ENCODE data around the gene HELQ. TPM values are rescaled to one million over a fixed set of nuclear protein-coding genes. Genes with fewer than 3 reads are reported as not detected.
A peak's percentile ranks its signal among the peaks of the same experiment; 100 is the strongest.
"Not testable (repeated sequence)": the region's sequence is repeated elsewhere in the genome, so short reads cannot be mapped to it uniquely, and the experiment has no call there.

The HELQ gene
- total RNA-seq, 2 experiments from 2014 or later = 7.9 to 10.9 TPM

DNA sequence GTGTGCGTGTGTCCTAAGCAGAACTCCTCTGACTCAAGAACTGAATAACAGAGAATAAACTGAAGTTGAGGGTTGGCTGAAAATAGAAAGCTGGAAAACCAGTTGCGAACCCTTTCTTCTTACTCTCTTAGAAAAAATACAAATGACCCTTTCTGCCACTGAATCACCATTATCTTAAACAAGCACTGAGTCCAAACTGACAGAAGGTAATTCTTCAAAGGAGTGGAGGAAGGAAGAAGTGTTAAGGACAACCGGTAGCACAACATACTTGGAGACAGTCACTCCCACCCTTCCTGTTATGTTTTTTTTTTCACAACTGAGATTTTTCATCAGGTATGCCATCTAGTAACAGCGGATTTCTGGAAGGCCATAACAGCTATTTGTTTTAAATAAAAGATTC is 38.1 kb downstream of the HELQ start:
- no peak overlapping the region for H3K4me3 Mint-ChIP-seq
- DNase-seq = no peak
- intact Hi-C loops (cut with micrococcal nuclease) = no loop called here
- no peaks in the 10 kb centered on the region for H3K27me3 Mint-ChIP-seq (ENCODE audit: low read depth)
- no peaks in the 10 kb centered on the region for H3K9me3 Mint-ChIP-seq
- H3K36me3 Mint-ChIP-seq (ENCODE audit: low read depth) = peaks cover 12% of the 10 kb centered on the region
- H3K4me1 Mint-ChIP-seq (ENCODE audit: low read depth) = no peaks in the 10 kb centered on the region
- no peak overlapping the region for H3K27ac Mint-ChIP-seq
- CTCF ChIA-PET = no interaction called here

DNA sequence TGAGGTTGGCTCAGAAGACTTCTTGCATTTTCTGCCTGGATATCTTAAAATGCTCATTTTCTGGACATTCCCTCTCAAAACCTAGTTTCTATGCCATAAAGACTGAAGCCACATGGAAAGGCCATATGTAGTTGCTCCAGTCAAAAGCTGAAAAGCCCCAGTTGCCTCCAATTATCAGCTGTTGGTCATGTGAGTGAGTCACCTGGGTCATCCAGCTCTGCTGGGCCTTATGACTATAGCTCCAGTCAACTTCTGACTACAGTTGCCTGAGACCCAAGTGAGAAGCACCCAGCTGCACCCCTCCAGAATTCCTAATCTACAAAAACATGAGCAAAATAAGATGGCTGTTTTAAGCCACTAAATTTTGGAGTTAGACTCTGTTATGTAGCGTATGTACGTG is 41.9 kb downstream of the HELQ start:
- intact Hi-C loops (cut with micrococcal nuclease) = no loop called here
- Mint-ChIP-seq H3K36me3 (ENCODE audit: low read depth) (peaks cover 9% of the 10 kb centered on the region), H3K9me3 (no peaks in the 10 kb centered on the region), H3K27me3 (ENCODE audit: low read depth) (no peaks in the 10 kb centered on the region), H3K4me3 (no peak overlapping the region), H3K27ac (no peak overlapping the region), H3K4me1 (ENCODE audit: low read depth) (no peaks in the 10 kb centered on the region)
- no peak for DNase-seq
- CTCF ChIA-PET = no interaction called here

DNA sequence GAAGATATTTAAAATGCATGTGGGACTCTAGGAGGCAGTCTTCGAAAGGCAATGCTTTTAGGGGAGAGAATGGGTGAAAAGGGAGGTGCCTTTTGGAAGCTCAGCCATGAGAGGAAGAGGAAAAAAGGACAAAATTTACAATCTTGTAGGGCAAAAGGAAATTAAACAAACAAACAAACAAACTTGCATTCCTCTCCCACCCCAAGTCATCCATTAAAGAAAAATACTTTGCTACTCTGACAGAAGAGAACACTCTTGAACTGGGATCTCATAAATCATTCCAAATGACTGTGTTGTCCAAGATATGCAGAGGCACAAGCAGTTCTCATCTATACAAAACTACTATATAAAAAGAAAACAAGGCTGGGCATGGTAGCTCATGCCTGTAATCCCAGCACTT is 46.7 kb downstream of the HELQ start:
- no peak overlapping the region for H3K4me3 Mint-ChIP-seq
- no peak for DNase-seq
- peaks cover 8% of the 10 kb centered on the region for H3K36me3 Mint-ChIP-seq (ENCODE audit: low read depth)

DNA sequence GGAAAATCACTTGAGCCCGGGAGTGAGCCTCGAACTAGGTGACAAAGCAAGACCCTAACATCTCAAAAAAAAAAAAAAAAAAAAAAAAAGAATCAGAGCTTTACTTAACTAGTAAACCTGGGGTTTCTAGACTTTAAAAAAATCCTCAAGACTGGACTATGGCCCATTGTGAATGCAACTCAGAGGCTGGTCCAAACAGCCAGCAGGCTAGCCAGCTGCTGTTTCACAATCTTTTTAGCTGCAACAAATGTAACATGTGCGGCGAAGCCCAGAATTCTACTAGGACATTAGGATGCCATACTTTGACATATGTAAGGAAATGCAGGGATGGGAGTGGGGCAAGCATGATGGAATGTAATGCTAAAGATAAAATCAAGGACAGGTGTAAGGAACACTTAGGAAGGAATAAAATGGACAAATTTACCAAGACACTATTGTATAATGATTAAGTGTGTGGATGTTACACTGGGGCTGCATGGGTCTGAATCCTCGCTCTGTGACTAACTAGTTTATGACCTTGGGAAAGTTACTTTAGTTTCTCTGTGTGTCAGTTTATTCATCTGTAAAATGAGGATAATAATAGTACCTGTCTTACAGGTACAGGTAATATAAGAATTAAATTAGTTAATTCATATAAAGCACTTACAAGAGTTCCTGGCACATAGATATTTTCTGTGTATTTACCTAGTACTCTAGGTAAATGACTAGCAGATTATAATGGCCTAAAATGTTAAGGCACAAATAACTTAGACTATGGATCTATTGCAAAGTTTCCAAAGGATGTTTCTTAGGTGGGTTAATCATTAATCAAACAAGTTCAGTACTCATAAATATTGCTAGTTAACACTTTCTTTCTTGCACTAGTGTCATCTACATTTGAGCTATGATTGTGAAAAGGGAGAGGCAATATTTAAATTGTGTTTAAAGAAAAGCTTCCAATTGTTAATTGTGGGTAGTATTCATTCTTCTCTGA is 49.5 kb downstream of the HELQ start:
- H3K27ac Mint-ChIP-seq = no peak overlapping the region
- no peaks in the 10 kb centered on the region for H3K27me3 Mint-ChIP-seq (ENCODE audit: low read depth)
- H3K4me1 Mint-ChIP-seq (ENCODE audit: low read depth) = no peaks in the 10 kb centered on the region
- H3K4me3 Mint-ChIP-seq = no peak overlapping the region
- H3K36me3 Mint-ChIP-seq (ENCODE audit: low read depth) = peaks cover 5% of the 10 kb centered on the region
- intact Hi-C loops (cut with micrococcal nuclease) = loop anchor here (10.0 kb wide), 1 partner anchor 229 kb away; no protein-coding TSS in a partner anchor
- CTCF ChIA-PET = no interaction called here
- no peak for DNase-seq
- H3K9me3 Mint-ChIP-seq = no peaks in the 10 kb centered on the region

More for the DNA sequence above, 46.7 kb downstream of the HELQ start:
- no peaks in the 10 kb centered on the region for H3K9me3 Mint-ChIP-seq
- intact Hi-C loops (cut with micrococcal nuclease) = loop anchor here (10.0 kb wide), 1 partner anchor 226 kb away; no protein-coding TSS in a partner anchor
- no peak overlapping the region for H3K27ac Mint-ChIP-seq
- CTCF ChIA-PET = interaction anchor here (0.8 to 1.0 kb wide), 2 partner anchors 11 to 73 kb away, joined by 4 to 5 read pairs; no protein-coding TSS in a partner anchor
- H3K4me1 Mint-ChIP-seq (ENCODE audit: low read depth) = no peaks in the 10 kb centered on the region
- no peaks in the 10 kb centered on the region for H3K27me3 Mint-ChIP-seq (ENCODE audit: low read depth)

DNA sequence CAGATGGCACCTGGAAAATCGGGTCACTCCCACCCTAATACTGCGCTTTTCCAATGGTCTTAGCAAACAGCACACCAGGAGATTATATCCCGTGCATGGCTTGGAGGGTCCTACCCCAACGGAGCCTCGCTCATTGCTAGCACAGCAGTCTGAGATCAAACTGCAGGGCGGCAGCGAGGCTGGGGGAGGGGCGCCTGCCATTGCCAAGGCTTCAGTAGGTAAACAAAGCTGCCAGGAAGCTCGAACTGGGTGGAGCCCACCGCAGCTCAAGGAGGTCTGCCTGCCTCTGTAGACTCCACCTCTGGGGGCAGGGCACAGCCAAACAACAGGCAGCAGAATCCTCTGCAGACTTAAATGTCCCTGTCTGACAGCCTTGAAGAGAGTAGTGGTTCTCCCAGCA is 57.5 kb downstream of the HELQ start:
- H3K4me1 Mint-ChIP-seq (ENCODE audit: low read depth); DNase-seq; intact Hi-C loops (cut with micrococcal nuclease); H3K27ac Mint-ChIP-seq; H3K4me3 Mint-ChIP-seq; H3K9me3 Mint-ChIP-seq; H3K27me3 Mint-ChIP-seq (ENCODE audit: low read depth): not testable (repeated sequence)
- CTCF ChIA-PET = interaction anchor here (0.6 to 1.8 kb wide), 2 partner anchors 11 to 71 kb away, joined by 4 to 5 read pairs; no protein-coding TSS in a partner anchor
- peaks cover 14% of the 10 kb centered on the region for H3K36me3 Mint-ChIP-seq (ENCODE audit: low read depth)

DNA sequence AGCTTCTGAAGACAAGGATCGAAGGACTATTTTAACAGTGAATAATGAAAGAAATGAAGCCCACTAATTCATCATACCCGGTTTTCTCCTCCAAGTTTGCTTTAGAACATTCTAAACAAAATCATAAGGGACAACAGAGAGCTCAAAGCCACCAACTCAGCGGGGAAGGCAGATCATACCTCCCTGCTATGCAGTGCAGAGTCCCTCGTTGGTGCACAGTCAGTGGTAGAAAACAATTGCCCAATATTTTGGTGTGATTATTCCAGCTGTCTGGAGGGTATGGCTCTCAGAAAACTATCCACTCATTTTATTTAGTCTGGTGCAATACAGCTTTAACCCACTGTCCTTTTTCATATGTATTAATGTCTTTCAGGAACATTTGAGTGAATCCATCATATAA is 61.7 kb downstream of the HELQ start:
- Mint-ChIP-seq H3K4me3 (no peak overlapping the region), H3K27ac (no peak overlapping the region), H3K36me3 (ENCODE audit: low read depth) (peaks cover 6% of the 10 kb centered on the region), H3K9me3 (peaks cover 4% of the 10 kb centered on the region), H3K27me3 (ENCODE audit: low read depth) (no peaks in the 10 kb centered on the region), H3K4me1 (ENCODE audit: low read depth) (no peaks in the 10 kb centered on the region)
- CTCF ChIA-PET = no interaction called here
- no peak for DNase-seq
- intact Hi-C loops (cut with micrococcal nuclease) = no loop called here

DNA sequence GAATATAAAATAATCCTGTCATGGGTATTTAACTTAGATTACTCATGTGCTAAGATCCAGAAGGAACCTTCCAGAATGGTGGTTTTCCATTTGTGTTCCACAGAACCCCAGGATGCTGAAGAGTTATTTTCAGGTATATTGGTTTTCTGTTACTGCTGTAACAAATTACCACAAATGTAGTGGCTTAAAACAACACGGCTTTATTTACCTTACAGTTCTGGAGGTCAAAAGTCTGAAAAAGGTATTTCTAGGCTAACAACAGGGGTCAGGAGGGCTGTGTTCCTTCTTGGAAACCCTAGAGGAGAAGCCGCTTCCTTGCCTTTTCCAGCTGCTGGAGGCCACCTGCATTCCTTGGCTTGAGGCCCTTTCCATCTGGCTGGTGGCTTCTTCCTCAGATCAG is 63.1 kb downstream of the HELQ start:
- H3K27me3 Mint-ChIP-seq (ENCODE audit: low read depth) = no peaks in the 10 kb centered on the region
- no peak overlapping the region for H3K27ac Mint-ChIP-seq
- DNase-seq = no peak
- H3K9me3 Mint-ChIP-seq = peaks cover 1% of the 10 kb centered on the region
- intact Hi-C loops (cut with micrococcal nuclease) = no loop called here
- H3K36me3 Mint-ChIP-seq (ENCODE audit: low read depth) = peaks cover under 1% of the 10 kb centered on the region
- no peak overlapping the region for H3K4me3 Mint-ChIP-seq
- H3K4me1 Mint-ChIP-seq (ENCODE audit: low read depth) = peaks cover 8% of the 10 kb centered on the region
- CTCF ChIA-PET = no interaction called here

DNA sequence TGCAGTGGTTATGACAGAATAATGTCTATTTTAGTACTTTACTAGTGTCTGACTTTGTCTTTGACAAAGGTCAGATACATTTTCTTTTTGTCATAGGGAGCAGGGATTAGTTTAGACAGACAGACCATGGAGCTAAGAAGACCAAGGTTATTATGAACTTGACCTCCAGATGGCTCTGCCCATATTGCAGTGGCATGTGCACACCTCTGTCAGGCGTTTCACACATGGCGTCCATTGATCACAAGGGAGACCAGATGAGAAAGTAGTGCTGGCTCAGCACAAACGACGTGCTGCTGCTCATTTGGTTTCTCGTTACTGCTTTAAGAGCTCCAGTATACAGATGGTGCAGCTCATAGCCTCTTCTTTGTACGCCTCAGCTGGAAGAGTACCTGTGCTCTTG is 64.7 kb downstream of the HELQ start:
- Mint-ChIP-seq H3K9me3 (no peaks in the 10 kb centered on the region), H3K27me3 (ENCODE audit: low read depth) (no peaks in the 10 kb centered on the region), H3K27ac (no peak overlapping the region), H3K4me1 (ENCODE audit: low read depth) (peaks cover 8% of the 10 kb centered on the region), H3K36me3 (ENCODE audit: low read depth) (no peaks in the 10 kb centered on the region), H3K4me3 (no peak overlapping the region)
- intact Hi-C loops (cut with micrococcal nuclease) = no loop called here
- no peak for DNase-seq
- CTCF ChIA-PET = interaction anchor here (0.7 to 1.2 kb wide), 2 partner anchors 18 to 111 kb away, joined by 3 read pairs; no protein-coding TSS in a partner anchor

DNA sequence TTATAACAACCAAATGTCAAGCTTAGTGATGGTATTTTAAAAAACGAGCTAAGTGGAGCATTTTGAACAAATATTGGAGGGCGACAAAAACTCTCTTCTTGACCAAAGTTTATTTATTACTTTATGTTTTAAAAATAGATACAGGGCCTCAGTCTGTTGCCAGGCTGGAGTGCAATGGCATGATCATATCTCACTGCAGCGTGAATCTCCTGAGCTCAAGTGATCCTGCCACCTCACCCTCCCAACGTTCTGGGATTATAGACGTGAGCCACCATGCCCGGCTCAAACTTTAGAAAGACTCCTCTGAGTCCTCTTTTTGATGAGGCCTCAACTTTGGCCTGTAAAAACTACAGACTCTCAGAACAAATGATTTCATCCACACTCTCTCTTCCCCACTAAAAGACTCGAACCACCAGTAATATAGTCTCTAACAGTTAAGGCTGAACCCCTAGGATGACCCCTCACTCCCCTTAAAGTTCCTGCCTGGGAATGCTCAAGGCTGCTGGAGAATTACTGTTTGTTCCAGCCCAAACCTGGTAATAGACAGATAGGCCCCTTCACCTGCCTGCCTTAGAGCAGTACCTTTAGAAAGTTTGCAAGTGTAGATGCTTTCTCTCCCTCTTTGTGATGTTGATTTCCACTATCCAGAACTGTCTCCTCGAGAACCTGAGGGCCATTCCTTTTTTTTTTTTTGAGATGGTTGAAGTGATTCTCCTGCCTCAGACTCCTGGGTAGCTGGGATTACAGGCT is 65.7 kb downstream of the HELQ start:
- H3K36me3 Mint-ChIP-seq (ENCODE audit: low read depth) = no peaks in the 10 kb centered on the region
- H3K27me3 Mint-ChIP-seq (ENCODE audit: low read depth) = no peaks in the 10 kb centered on the region
- H3K4me3 Mint-ChIP-seq = no peak overlapping the region
- DNase-seq = no peak
- intact Hi-C loops (cut with micrococcal nuclease) = loop anchor here (2.0 kb wide), 1 partner anchor 55 kb away; the partner anchor contains the start of gene HPSE
- CTCF ChIA-PET = interaction anchor here (0.7 to 1.0 kb wide), 2 partner anchors 106 to 110 kb away, joined by 3 read pairs; partner anchors contain the start of gene COQ2
- peaks cover 8% of the 10 kb centered on the region for H3K4me1 Mint-ChIP-seq (ENCODE audit: low read depth)
- no peaks in the 10 kb centered on the region for H3K9me3 Mint-ChIP-seq
- no peak overlapping the region for H3K27ac Mint-ChIP-seq

DNA sequence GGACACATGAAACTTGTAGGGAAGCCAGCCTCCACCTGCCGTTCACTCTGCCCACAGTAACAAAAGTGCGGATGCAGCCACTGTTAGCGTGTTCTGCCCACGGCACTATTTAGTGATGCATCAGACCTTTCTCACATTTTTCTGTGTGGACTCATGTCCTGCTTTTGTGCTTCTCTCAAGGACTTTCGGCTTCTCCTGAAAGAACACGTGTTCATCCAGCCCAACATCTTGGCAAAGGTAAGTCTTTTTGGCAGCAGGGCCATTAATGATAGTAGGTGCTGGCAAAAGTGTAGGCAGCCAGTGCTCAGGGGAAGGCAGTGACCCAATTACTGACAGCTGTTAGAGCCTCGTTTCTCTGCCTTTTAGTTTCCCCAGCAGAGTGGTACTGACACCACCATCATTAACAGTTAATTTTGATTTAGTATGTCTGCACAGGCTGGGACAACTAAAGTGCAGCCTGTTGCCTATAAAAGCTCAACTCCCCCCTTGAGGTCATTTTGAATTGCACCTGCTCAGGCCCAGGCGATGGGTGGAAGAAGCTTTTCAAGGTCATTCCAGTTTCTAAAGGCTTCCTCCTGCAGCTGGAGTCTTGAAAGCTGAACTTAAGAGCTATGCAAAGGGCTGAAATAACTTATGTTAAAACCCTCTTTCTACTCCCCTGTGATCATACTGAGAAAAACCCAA is 66.4 kb downstream of the HELQ start:
- CTCF ChIA-PET = interaction anchor here (1.0 to 1.9 kb wide), 4 partner anchors 34 to 108 kb away, joined by 3 to 8 read pairs (median 4); partner anchors contain the start of gene COQ2
- no peak overlapping the region for H3K4me3 Mint-ChIP-seq
- intact Hi-C loops (cut with micrococcal nuclease) = loop anchor here (2.0 kb wide), 1 partner anchor 54 kb away; the partner anchor contains the start of gene HPSE
- no peaks in the 10 kb centered on the region for H3K9me3 Mint-ChIP-seq
- peaks cover 8% of the 10 kb centered on the region for H3K4me1 Mint-ChIP-seq (ENCODE audit: low read depth)
- DNase-seq = no peak
- no peak overlapping the region for H3K27ac Mint-ChIP-seq
- H3K36me3 Mint-ChIP-seq (ENCODE audit: low read depth) = no peaks in the 10 kb centered on the region
- H3K27me3 Mint-ChIP-seq (ENCODE audit: low read depth) = no peaks in the 10 kb centered on the region

DNA sequence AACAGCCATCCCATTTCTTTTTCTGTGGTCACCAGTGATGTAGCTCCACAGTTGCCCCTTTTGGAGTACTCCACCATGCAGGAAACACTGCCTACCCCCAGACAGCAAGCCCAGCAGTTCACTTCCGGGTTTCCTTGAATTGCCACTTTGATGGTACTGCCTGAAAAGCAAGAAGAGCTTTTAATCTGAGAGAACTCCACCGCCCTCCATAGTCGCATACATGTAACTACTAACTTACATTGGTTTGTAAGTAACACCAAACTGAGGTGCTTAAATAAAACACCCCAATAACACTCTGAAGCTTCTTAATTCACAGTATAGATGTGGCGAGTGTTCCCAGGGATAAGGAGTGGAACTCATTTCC is 67.3 kb downstream of the HELQ start:
- H3K4me3 Mint-ChIP-seq = no peak overlapping the region
- no peaks in the 10 kb centered on the region for H3K36me3 Mint-ChIP-seq (ENCODE audit: low read depth)
- H3K27ac Mint-ChIP-seq = no peak overlapping the region
- intact Hi-C loops (cut with micrococcal nuclease) = loop anchor here (1.0 to 2.0 kb wide), 2 partner anchors 53 to 104 kb away; partner anchors contain the start of genes COQ2 and HPSE
- H3K9me3 Mint-ChIP-seq = no peaks in the 10 kb centered on the region
- DNase-seq = peak; percentile 52
- peaks cover 8% of the 10 kb centered on the region for H3K4me1 Mint-ChIP-seq (ENCODE audit: low read depth)
- no peaks in the 10 kb centered on the region for H3K27me3 Mint-ChIP-seq (ENCODE audit: low read depth)
- CTCF ChIA-PET = interaction anchor here (1.1 to 1.9 kb wide), 3 partner anchors 33 to 108 kb away, joined by 3 to 8 read pairs (median 4); partner anchors contain the start of gene COQ2
